Keratinocyte (primary cell): ENCODE results near the gene DAGLA. TPM values are rescaled to one million over a fixed set of nuclear protein-coding genes. Genes with fewer than 3 reads are reported as not detected.

Experiments
- DNase-seq: peaks from one replicate; pipeline ENCODE4 v3.0.0-alpha.2; 2011; ENCODE audit warnings: low read depth, missing footprints, low spot score
- FAIRE-seq: peaks from 2 replicates; lab custom pipeline; 2011; peaks lifted over from hg19 to GRCh38; lab: Jason Lieb, UNC
- H2AFZ ChIP-seq: 2 replicates; pipeline ENCODE4 v1.6.0; 2012; ENCODE audit warnings: low read length, control low read depth, inconsistent platforms; ENCODE audit not compliant: control insufficient read depth
- H3K27ac ChIP-seq: 2 replicates; pipeline ENCODE4 v1.5.1; 2011; ENCODE audit warnings: low read length; ENCODE audit not compliant: control insufficient read depth, insufficient read depth
- H3K27me3 ChIP-seq: 3 replicates; pipeline ENCODE4 v1.6.0; 2011; ENCODE audit warnings: low read length; ENCODE audit not compliant: control insufficient read depth, insufficient read depth; ENCODE audit errors: extremely low read depth
- H3K36me3 ChIP-seq, 2 experiments: 2 replicates in 1 of 2; 3 replicates in 1 of 2; pipeline ENCODE4 v1.5.1; 2011; ENCODE audit warnings: low read length in 2 of 2, mild to moderate bottlenecking in 1 of 2; ENCODE audit not compliant: control insufficient read depth in 2 of 2, insufficient read depth in 2 of 2; ENCODE audit errors: extremely low read depth in 1 of 2
- H3K4me1 ChIP-seq: 3 replicates; pipeline ENCODE4 v1.5.1; 2011; ENCODE audit warnings: low read length; ENCODE audit not compliant: control insufficient read depth, insufficient read depth; ENCODE audit errors: extremely low read depth
- H3K4me2 ChIP-seq: 3 replicates; pipeline ENCODE4 v1.6.0; 2011; ENCODE audit warnings: low read depth, low read length; ENCODE audit not compliant: control insufficient read depth, insufficient read depth; ENCODE audit errors: extremely low read depth
- H3K4me3 ChIP-seq, 3 experiments: fragments of 200-600 bp in 1 of 3; sonication (generic) in 1 of 3; 2 replicates in 2 of 3; 3 replicates in 1 of 3; pipeline ENCODE4 v1.5.1; 2011 to 2016; ENCODE audit warnings: low read length in 3 of 3, mild to moderate bottlenecking in 3 of 3, control low read depth in 2 of 3, inconsistent platforms in 1 of 3, low read depth in 1 of 3, mixed read lengths in 1 of 3, mixed run types in 1 of 3, moderate library complexity in 1 of 3; ENCODE audit not compliant: control insufficient read depth in 2 of 3, insufficient read depth in 2 of 3; ENCODE audit errors: extremely low read depth in 1 of 3
- H3K79me2 ChIP-seq: 2 replicates; pipeline ENCODE4 v1.6.0; 2012; ENCODE audit warnings: low read length; ENCODE audit not compliant: control insufficient read depth, insufficient read depth
- H3K9ac ChIP-seq: 3 replicates; pipeline ENCODE4 v1.6.0; 2011; ENCODE audit warnings: low read length; ENCODE audit not compliant: control insufficient read depth, insufficient read depth; ENCODE audit errors: extremely low read depth
- H3K9me1 ChIP-seq: 3 replicates; pipeline ENCODE4 v1.6.0; 2011; ENCODE audit warnings: low read length; ENCODE audit not compliant: control insufficient read depth, insufficient read depth; ENCODE audit errors: extremely low read depth
- H3K9me3 ChIP-seq: 2 replicates; pipeline ENCODE4 v1.5.1; 2012; ENCODE audit warnings: low read depth, low read length; ENCODE audit not compliant: control insufficient read depth
- H4K20me1 ChIP-seq: 3 replicates; pipeline ENCODE4 v1.6.0; 2011; ENCODE audit warnings: low read length; ENCODE audit not compliant: control insufficient read depth, insufficient read depth; ENCODE audit errors: extremely low read depth
- CTCF ChIP-seq, 3 experiments: IDR thresholded peaks in 1 of 3; conservative IDR thresholded peaks in 1 of 3; optimal IDR thresholded peaks in 1 of 3; 2 replicates in 2 of 3; 3 replicates in 1 of 3; pipeline versions ENCODE3 to v1.5.1; 2011; ENCODE audit warnings: low read length in 3 of 3, mild to moderate bottlenecking in 3 of 3, moderate library complexity in 2 of 3, control low read depth in 1 of 3, inconsistent platforms in 1 of 3; ENCODE audit not compliant: insufficient read depth in 2 of 3; ENCODE audit errors: extremely low read depth in 1 of 3
- EZH2 ChIP-seq: IDR thresholded peaks from one replicate; pipeline ENCODE4 v1.6.1; 2012; ENCODE audit warnings: inconsistent platforms, mild to moderate bottlenecking, low read length, moderate library complexity
- dilution Hi-C: fragments of 300-500 bp; cut with MboI; formaldehyde crosslinking; loops from one replicate; pipeline ENCODE4 v1.7.0; 2020; ENCODE audit warnings: low sequenced_read_pairs; ENCODE audit not compliant: extremely low pct_ligation_motif_present
- polyA plus RNA-seq, 5 experiments: library from polyadenylated mRNA; depleted of rRNA in 3 of 5; stranded (reverse) in 3 of 5; stranded (forward) in 1 of 5; unstranded in 1 of 5; fragments of >200 nt; gene quantifications; 1 replicate in 1 of 5; 2 replicates in 3 of 5; 3 replicates in 1 of 5; pipeline versions ENCODE4 v1.2.1 to v1.2.3, GENCODE V29; 2011 to 2012; ENCODE audit warnings: missing spikeins in 2 of 5, low read depth in 1 of 5, low replicate concordance in 1 of 5

Gene DAGLA
- polyA plus RNA-seq, 1 donor (not counting 4 experiments of a cell fraction or from before 2014, with no cell fraction given) = 0.03 TPM

GRCh38 chr11:61719978-61720377 is 39.8 kb downstream of the DAGLA start:
- H3K4me1 ChIP-seq = no peaks in the 10 kb centered on the region
- no peak overlapping the region for H2AFZ ChIP-seq
- no peak for FAIRE-seq

GRCh38 chr11:61720597-61720996 is 40.4 kb downstream of the DAGLA start:
- Histone ChIP-seq H4K20me1 (peaks cover 2% of the 10 kb centered on the region), H3K4me3 (no peak overlapping the region), H3K27me3 (peaks cover 60% of the 10 kb centered on the region), H3K4me1 (no peaks in the 10 kb centered on the region), H3K4me2 (no peak overlapping the region), H3K27ac (no peak overlapping the region), H3K9me1 (no peaks in the 10 kb centered on the region), H3K36me3 (no peaks in the 10 kb centered on the region), H3K9ac (no peak overlapping the region), H3K9me3 (no peaks in the 10 kb centered on the region), H3K79me2 (no peaks in the 10 kb centered on the region), H2AFZ (no peak overlapping the region)
- DNase-seq (no peak), FAIRE-seq (no peak)
- dilution Hi-C loops = no loop called here
- no peak for TF ChIP-seq EZH2
- TF ChIP-seq CTCF (optimal IDR thresholded peaks at IDR 0.05 in 1 of 3, IDR thresholded peaks at IDR 0.05 in 1 of 3, conservative IDR thresholded peaks at IDR 0.05 in 1 of 3; ENCODE audit: extremely low read depth in 1 of 3, insufficient read depth in 2 of 3, low read length in 3 of 3) = no peak

More at GRCh38 chr11:61719978-61720377, 39.8 kb downstream of the DAGLA start:
- no peaks in the 10 kb centered on the region for H3K79me2 ChIP-seq
- no peak overlapping the region for H3K9ac ChIP-seq
- H3K4me2 ChIP-seq = no peak overlapping the region
- DNase-seq = no peak
- no peaks in the 10 kb centered on the region for H3K9me1 ChIP-seq
- no peak overlapping the region for H3K27ac ChIP-seq
- H3K27me3 ChIP-seq = peaks cover 63% of the 10 kb centered on the region
- no peaks in the 10 kb centered on the region for H4K20me1 ChIP-seq
- no peak for TF ChIP-seq EZH2
- no peak for TF ChIP-seq CTCF (optimal IDR thresholded peaks at IDR 0.05 in 1 of 3, IDR thresholded peaks at IDR 0.05 in 1 of 3, conservative IDR thresholded peaks at IDR 0.05 in 1 of 3; ENCODE audit: extremely low read depth in 1 of 3, insufficient read depth in 2 of 3, low read length in 3 of 3)
- H3K9me3 ChIP-seq = no peaks in the 10 kb centered on the region
- dilution Hi-C loops = no loop called here
- H3K4me3 ChIP-seq = no peak overlapping the region
- H3K36me3 ChIP-seq = no peaks in the 10 kb centered on the region
